Measurements from ENCODE around the gene PRMT1.

- TF ChIP-seq, protein P1, sequence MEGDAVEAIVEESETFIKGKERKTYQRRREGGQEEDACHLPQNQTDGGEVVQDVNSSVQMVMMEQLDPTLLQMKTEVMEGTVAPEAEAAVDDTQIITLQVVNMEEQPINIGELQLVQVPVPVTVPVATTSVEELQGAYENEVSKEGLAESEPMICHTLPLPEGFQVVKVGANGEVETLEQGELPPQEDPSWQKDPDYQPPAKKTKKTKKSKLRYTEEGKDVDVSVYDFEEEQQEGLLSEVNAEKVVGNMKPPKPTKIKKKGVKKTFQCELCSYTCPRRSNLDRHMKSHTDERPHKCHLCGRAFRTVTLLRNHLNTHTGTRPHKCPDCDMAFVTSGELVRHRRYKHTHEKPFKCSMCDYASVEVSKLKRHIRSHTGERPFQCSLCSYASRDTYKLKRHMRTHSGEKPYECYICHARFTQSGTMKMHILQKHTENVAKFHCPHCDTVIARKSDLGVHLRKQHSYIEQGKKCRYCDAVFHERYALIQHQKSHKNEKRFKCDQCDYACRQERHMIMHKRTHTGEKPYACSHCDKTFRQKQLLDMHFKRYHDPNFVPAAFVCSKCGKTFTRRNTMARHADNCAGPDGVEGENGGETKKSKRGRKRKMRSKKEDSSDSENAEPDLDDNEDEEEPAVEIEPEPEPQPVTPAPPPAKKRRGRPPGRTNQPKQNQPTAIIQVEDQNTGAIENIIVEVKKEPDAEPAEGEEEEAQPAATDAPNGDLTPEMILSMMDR (conservative IDR thresholded peaks at IDR 0.05): no peak
- no peak for TF ChIP-seq ZFX (IDR thresholded peaks at IDR 0.05)
These were observed 25.1 kb upstream of the PRMT1 start for GRCh38 chr19:49651820-49652550.
